GM19395 (cell line): Measurements from ENCODE around the gene EIF2AK3.
A peak's percentile ranks its signal among the peaks of the same experiment; 100 is the strongest.
"Not testable (repeated sequence)": the region's sequence is repeated elsewhere in the genome, so short reads cannot be mapped to it uniquely, and the experiment has no call there.

Experiments
- ATAC-seq: cut with Tn5 transposase; IDR thresholded peaks from one replicate; pipeline ENCODE4 v1.9.1; 2021; ENCODE audit warnings: mild to moderate bottlenecking, moderate library complexity; ENCODE audit not compliant: unreplicated experiment

The EIF2AK3 gene

DNA sequence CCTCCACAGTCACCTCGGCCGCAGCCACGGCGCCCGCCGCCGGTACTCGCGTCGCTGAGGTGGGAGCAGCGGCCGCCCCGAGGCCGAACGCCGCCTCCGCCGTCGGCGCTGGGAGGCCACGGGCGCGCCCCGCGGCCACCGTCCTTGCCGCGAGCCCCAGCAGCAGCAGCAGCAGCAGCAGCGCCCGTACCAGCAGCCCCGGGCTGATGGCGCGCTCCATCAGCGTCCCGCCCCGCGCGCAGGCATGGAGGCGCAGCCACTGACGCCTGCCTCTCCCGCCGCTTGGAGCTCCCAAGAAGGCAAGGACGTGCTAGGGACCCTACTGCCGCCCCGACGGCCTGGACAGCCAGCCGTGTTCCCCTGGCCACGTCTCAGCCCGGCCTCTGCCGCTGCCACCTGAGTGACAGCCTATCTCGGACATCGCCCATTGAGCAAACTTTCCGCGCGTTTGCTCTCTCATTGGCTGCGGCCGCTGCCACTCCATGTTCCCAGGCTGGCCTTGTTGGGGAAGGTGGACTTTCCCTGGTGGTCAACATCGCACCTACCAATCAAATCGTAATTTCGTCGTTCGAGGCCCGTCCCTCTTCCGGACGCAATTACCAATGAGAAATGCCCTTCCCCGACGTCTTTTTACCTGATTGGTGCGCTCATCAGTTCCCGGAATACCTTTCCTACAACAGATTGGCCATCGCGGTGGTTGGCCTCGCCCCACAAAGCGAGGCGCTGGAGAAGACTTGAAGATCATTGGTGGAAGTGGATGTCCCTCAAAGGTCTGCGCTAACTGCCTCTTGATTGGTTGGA lies at the start of gene EIF2AK3:
Gene EIF2AK3, minus strand, starts transcription at position 410 of the 801 bp plus-strand sequence. Its CDS starts 190 bp downstream, at position 220.
- peak; percentile 89 for ATAC-seq

DNA sequence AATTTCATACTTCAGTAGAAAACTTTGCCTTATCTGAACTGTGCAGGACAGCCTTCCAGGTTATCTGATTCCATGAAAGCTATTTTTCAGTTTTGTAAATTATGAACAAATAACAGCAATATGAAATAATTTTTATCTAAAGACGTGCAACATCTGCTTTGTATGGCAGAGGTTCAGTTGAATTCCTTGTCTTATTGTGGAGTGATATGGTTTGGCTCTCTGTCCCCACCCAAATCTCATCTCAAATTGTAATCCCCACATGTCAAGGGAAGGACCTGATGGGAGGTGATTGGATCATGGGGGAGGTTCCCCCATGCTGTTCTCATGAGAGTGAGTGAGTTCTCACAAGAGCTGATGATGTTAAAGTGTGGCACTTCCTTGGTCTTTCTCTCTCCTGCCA lies 46.1 kb upstream of the EIF2AK3 start:
- no peak for ATAC-seq

DNA sequence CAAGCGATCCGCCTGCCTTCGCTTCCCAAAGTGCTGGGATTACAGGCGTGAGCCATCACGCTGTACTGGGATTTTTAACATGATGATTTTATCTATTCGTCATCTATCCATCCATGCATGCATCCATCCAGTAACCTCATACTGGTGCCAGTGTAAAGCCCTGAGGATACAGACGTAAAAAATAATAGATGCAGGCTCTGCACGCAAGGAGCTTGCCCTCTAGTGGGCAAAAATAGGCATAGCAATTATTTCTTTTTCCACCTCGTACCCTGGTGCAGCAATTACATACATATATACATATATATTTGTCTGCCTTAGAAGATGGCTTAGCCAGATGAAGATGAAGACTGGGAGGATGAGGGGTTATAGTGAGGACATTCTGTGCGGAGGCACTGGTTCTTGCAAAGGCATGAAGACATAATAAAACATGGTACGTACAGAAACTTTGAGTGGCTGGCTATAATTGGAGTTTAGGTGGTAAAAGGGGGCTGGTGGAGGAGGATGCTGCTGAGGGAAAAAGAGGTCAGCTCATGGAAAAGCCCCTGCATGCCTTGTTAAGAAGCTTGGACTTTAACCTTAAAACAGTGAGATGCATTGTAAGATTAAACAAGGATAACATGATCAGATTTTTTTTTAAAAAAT lies 44.6 kb upstream of the EIF2AK3 start:
- ATAC-seq: no peak

DNA sequence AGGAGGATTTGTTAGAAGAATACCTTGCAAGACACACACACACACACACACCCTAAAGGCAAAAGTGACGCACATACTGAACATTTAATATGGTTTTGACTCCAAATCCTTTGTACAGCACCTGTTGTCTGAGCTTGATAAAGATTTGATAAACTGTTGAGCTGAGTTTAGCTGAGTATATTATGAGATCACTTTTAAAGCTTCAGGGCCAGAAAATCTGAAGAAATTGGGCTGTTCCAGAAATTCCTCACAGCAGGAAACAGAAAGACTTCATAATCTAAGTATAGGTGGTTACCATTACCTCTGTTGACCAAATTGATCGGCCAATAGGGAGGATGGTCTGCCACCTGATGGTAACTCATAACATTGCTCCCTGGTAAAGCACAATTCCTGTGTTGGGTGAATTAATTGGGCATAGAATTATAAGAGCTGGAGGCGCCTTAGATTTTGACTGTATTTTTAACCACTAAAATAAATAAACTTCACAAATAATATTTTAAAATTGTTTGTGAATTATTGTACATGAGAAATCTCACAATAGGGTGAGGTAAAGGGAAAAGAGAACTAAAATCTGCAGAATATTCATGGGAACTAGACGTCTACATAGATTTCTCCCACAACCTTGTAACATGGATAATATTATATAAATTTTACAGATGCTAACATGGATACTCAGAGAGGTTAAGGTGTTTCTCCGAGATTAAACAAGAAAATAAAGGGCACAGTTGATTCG lies 42.4 kb upstream of the EIF2AK3 start:
- ATAC-seq: peak; percentile 84

DNA sequence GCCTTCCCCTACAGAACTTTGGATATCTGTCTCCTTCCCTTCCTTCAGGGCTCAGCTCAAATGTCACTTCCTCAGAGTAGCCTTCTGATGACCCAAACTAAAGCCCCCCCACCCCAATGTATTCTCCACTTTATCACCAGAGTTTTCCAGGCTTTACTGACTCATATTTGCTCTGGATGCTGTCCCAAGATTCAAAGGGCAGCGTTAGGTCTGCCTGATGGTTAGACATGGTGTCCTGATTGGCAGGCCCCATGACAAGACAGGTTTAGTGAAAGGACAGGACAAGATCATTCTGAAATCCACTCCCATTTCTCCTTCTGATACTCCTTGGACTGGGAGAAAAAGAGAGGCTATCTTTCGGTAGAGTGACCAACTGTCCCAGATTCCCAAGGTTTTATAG lies 41.6 kb upstream of the EIF2AK3 start:
- no peak for ATAC-seq

DNA sequence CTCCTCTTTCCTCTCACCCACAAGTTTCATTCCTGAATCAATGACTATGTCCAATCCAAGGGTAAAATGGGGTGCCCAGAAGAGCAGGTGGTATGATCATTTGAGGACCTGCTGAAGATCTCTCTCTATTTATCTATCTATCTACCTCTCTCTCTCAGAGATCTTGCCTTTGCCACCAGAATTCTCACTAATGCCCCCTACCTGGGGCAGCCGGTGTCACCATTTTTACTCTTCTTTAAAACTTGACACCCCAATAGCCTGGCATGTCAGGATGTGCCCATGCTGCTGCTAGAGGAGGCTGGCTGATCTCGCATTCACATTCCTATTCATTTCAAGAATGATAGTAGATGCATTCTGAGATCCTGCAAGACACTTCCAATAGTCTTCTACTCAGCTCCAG lies 40.0 kb upstream of the EIF2AK3 start:
- ATAC-seq: no peak

DNA sequence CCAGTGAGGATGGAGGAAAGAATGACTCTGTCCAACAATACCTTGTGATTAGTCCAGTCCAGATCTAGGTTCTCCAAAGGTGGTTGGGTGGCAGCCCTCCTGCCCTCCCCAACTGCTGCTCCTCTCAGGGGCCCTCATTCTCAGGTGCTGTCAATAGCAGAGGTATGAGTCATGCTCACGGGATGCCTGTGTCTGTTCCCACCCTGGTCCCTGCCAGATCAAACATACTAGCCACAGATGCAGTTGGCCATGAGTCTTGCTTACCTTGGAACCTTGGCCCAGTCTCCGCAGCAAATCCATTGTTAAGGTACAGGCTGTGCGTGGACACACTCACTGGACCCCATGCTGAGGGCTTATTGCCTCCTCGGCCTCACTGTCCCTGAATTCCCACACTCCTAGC lies 39.3 kb upstream of the EIF2AK3 start:
- ATAC-seq: no peak

DNA sequence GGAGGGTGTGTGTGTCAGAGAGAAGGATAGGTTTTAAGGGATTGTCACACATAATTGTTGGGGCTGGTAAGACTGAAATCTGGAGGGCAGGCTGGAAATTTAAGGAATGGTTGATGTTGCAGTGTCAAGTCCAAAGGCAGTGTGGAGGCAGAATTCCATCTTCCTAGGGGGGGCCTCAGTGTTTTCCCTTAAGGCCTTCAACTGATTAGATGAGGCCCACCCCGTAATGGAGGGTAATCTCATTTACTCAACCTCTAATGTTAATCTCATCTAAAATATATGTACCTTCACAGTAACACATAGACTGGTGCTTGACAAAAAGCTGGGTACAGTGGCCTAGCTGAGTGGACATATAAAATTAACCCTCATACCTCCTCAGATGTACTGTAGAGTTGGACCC lies 33.4 kb upstream of the EIF2AK3 start:
- no peak for ATAC-seq

DNA sequence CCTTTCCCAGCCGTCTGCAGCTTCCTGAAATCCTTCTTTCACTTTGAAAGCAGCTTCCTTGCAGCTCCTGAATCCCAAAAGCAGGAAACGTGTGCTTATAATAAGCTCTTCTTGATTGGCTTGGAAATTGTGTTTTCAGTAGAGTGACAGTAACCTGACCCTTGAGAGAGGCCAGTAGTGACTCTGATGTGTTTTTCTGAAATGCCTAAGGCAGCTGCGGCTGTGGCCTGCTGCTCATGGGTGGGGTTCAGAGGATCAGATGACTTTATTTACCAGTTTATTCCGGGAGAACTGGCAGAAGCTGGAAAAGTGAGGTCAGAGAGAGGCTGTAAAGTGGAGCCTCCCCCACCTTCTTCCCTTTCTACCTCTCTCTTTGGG lies 32.3 kb upstream of the EIF2AK3 start:
- no peak for ATAC-seq

DNA sequence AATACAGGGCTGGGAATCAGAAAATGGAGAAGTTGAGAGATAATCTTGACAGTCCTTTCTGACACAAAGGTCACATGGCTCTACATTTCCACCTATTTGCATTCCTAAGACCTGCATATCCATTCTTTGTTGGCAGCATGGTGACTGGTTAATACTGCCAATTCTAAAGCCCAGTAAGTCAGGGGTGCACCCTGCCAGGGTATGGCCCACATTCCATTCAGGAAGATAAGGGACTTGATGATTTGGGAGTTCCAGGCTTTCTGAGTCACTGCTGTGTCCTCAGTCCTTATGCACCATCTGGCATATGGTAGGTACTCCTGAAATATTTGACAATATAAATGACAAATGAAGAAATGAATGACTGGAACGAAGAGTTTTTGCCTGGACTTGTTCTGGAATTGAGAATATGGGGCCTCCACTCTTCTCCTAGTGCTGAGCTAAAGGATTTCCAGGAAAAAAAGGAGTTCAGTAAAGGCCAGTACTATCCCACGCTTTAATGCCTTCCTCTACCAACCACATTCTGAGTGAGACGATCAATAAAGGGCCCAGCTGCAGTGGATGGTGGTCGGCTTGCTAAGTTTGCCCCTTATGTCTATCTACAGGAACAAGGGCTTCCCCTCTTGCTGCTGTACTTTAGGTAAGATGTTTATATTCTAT lies 31.7 kb upstream of the EIF2AK3 start:
- ATAC-seq: no peak

DNA sequence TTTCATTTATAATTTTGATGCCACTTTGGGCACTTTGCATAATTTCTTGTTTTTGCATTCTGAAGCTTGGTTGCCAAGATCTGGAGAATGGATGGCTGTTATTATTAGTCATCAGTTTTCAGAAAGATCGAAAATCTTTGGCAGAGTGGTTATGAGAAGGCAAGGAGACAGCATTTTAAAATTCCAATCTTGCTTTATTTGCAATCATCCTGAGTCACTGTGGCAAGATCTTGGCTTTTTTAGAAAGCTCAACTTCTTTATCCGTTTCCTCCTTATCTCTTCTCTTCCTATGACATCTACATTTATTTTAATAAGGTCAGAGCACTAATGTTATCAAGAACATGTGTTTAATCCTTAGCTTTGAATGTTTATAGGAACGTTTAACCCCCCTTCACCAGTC lies 31.1 kb upstream of the EIF2AK3 start:
- ATAC-seq: no peak

DNA sequence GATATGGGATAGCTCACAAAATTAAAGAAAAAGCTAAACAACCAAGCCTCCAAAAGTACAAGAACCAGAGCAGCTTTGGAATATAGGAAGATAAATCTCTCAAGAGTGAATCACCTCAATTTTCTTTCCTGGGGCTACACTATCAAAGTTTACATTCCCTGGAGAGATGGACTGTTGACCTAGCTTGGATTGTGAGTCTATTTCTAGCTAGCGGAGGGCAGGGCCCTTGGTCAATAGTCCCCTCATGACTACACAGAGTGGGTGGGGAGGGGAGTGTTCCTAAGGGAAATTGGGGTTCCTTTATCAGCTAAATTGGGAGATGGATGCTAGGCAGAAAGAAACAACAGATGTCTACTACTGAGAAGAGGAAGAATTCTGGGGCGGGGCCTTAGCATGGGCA lies 29.9 kb upstream of the EIF2AK3 start:
- ATAC-seq: no peak

DNA sequence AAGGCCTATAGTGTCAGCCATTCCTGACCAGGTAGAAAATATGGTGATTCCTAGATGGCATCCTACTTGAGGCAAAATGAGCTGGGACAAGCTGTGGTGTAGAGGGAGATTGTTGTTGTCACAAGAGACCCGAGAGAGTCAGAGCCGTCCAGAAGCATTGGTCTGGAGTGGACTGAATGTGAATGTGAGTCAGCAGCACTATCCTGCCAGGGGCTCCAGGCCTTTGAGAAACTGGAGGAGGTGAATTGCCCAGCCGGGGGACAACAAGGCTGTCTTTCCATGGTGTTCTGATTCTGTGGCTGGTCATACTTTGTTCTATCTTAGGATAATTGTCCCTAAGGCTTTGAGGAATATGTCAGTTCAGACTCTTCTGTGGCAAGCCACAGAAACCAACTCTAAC lies 29.4 kb upstream of the EIF2AK3 start:
- no peak for ATAC-seq

DNA sequence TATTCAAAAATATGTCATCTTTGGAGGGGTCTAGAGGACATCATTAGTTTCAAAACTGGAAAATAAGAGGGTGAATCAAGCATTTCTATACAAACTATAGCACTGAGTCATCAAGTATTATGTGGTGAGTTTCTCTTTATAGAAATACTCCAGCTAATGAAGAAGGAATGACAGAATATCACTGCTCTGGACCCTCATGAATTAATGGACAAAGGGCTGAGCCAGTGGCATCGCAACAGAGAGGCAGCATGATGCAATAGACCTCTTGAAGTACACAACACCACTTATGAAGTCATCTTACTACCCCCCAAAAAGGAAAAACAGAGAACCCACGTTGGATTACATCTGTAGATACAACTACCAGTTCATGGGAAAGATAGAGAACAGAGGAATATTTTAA lies 27.4 kb upstream of the EIF2AK3 start:
- ATAC-seq: no peak

DNA sequence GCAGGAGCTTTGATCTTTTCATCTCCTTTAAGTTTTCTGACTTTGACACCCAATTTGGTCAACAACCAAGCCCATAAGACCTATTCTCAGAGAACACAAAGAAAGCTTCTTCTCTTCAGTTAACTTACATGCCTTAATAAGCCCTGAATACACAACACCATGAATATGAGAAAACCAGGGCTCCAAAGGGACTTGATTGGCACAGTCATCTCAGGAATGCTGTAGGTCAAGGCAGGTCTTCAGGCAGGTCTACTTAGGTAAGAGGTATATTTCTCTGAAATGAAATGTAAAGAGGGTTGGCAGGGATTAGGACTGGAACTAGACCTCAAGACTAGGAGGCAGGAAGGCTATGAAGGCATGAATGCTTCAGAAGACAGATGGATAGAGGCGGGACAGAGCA lies 24.4 kb upstream of the EIF2AK3 start:
- ATAC-seq: no peak

DNA sequence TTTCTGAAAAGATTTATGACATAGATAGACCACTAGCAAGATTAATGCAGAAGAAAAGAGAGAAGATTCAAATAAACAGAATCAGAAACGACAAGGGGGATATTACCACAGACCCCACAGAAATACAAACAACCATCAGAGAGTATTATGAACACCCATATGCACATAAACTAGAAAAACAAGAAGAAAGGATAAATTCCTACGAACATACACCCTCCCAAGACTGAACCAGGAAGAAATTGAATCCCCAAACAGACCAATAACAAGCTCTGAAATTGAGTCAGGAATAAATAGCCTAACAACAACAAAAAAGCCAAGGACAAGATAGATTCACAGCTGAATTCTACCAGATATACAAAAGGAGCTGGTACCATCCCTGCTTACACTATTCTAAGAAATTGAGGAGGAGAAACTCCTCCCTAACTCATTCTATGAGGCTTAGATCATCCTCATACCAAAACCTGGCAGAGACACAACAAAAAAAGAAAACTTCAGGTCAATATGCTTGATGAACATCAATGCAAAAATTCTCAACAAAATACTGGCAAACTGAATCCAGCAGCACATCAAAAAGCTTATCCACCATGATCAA lies 18.1 kb upstream of the EIF2AK3 start:
- not testable (repeated sequence) for ATAC-seq

DNA sequence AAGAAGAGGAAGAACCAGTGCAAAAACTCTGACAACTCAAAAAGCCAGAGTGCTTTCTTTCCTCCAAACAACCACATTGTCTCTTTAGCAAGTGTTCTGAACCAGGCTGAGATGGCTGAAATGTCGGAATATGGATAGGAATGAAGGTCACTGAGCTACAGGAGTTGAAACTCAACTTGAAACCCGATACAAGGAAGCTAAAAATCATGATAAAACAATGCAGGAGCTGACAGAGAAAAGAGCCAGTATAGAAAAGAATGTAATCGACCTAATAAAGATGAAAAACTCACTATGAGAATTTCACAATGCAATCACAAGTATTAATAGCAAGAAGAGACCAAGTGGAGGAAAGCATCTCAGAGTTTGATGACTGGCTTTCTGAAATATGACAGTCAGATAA lies 15.0 kb upstream of the EIF2AK3 start:
- ATAC-seq: no peak

DNA sequence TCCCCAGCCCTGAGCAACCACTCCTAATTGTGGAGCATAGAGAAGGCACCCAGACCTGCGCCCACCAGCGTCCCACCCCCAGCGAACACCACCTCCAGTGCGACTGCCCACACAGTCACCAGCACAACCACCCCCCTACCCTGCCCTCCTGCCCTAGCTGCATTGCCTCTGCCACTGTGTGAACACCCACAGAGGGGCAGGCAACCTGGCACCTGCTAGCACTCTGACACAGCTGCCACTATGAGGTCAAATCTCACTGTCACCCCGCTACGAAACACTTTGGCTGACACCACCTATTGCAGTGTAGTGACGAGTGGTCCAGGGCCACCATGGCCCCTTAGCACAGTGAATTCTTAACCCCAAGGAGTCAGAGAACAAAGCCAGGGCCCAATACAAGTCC lies 14.1 kb upstream of the EIF2AK3 start:
- ATAC-seq: no peak

DNA sequence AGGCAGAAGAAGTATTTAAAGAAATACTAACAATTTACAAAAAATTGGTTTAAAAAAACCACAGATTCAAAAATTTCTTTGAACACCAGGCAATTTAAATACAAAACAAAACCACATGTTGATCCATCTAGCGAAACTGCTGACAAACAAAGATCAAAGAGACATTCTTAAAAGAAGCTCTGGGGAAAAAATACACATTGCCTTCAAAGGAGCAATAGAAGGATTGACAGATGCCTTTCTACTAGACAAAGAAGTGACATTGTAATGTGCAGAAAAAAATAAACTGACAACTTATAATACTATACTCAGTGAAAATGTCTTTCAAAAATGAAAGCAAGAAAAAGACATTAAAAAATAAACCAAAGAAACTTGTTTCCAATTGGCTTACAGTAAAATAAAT lies 12.6 kb upstream of the EIF2AK3 start:
- no peak for ATAC-seq

DNA sequence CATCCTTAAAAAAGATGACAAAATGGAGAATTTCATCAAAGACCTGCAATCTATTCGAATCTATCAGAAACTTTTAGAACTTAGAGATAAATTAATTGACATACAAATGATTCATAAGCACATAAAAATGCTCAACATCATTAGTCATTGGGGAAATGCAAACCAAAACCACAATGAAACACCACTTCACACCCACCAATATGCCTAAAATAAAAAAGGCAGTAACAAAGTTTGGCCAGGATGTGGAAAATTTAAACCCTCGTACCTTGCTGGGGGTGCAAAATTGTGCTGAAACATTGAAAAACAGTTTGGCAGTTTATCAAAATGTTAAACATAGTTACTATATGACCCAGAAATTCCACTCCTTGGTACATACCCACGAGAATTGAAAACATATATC lies 11.5 kb upstream of the EIF2AK3 start:
- no peak for ATAC-seq

DNA sequence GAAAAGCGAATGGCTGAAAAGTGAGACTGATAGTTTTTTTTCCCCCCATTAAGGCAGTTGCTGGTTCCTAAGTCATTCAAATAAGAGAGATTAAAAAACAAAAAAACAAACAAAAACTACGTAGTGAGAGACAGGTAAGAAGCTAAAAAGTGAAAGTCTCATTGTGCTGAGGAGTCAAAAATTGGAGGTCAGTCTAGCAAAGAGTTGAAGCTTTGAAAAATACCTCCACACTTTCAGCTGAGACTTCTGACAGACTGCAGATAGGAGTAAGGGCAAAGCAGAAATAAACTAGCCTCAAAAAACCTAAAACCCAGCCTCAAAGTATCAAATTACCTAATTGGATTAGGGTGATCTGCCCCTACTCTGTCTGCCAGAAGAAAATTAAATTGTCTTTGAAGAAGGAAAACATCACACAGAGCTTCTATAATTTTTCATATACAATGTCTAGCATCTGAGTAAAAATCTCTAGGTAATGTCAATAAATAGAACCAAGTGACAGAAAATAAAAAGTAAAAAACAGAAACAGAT lies 10.9 kb upstream of the EIF2AK3 start:
- no peak for ATAC-seq
